GM21529 (cell line): Measurements from ENCODE around the gene TUBB.
"Not testable (repeated sequence)": the region's sequence is repeated elsewhere in the genome, so short reads cannot be mapped to it uniquely, and the experiment has no call there.

Experiments
- ATAC-seq: cut with Tn5 transposase; IDR thresholded peaks from one replicate; pipeline ENCODE4 v1.9.1; 2021; ENCODE audit not compliant: unreplicated experiment

Gene TUBB

DNA sequence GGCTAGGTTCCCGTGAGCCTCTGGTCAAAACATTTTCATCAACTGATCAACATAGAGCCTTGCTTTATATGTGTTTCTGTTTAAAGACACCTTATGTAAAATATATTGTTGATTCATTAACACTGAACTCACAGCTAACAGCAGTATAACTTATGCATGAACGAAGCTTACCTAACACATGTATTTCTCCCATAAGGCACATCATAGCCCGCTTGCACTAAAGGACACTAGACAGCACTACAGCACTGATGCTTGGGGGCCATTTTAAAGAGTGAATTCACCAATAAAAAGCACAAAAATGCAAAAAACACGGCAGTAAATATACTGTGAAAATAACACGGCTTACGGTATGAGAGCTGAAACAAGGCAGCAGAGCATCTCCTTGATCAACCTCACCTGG lies 18.4 kb downstream of the TUBB start:
- ATAC-seq, result no peak

DNA sequence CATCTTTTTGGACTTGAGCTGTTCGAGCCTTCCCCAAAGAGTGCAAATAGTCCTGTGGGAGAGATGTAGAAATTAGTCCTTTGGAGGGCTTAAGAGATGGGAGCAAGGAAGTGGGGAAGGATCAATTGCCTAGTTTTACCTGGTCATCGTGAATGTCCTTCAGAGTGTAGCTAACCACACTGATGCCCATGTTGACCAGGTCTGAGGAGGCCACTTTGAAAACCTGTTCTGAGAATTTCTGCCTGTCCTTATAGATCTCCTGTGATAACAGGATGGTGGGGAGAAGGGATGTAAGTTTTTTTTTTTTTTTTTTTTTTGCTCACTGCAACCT lies 20.4 kb downstream of the TUBB start:
- ATAC-seq, result no peak

DNA sequence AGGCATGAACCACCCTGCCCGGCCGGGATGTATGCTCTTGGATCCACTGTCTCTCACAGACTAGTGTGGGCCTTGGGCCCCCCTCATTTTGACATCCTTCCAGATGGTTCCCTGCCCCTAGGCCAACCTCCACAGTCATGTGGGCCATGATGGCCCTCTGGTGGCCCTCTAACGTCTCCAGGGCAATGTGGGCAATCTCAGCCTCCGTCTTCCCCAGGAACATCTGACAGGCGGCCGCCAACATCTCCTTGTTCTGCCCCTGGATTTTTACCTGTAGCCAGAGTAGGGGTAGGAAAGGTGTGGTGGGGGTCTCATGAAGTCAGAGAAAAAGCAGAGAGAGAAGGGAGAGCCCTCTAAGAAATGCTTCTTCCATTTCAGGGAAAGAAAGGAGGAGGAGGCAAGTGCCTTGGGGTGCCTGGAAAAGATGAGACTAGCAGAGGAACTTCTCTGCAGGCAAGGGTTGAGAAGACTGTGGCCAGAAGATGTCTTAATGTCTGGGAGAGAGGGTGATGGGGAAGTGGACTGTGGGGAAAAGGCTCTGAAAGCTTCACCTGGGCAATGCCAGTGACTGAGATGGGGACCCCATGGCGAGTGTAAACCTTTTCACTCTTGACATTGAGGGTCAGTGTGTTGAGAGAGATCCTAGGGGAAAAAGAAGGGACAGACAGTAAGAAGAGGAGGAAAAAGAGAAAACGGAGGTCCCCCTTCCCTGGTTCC lies 21.1 kb downstream of the TUBB start:
- no peak for ATAC-seq

DNA sequence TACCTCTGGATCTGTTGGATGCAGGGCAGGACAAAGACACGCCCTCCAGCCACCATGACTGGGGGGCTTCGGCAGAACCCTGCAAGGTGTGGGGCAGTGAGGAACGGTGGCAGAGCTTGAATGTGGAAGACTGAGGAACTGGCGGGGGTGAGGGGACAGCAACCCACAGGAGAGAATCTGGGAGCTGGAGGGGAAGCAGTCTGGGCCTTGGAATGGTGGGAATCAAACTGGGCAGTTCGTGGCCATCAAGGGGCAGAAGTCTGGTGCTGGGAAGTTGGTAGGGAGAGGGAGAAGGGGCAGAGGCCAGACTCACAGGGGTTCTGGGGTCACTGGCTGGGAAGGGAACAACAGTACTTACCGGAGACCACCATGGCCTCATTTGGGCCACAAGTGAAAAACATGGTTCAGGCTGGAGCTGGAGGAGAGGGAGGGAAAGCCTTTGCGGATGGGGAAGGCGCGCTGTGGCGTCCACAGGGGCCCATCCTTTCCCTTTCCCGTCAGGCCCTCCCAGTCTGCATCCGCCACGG lies 21.7 kb downstream of the TUBB start:
- ATAC-seq, result peak; percentile 3

DNA sequence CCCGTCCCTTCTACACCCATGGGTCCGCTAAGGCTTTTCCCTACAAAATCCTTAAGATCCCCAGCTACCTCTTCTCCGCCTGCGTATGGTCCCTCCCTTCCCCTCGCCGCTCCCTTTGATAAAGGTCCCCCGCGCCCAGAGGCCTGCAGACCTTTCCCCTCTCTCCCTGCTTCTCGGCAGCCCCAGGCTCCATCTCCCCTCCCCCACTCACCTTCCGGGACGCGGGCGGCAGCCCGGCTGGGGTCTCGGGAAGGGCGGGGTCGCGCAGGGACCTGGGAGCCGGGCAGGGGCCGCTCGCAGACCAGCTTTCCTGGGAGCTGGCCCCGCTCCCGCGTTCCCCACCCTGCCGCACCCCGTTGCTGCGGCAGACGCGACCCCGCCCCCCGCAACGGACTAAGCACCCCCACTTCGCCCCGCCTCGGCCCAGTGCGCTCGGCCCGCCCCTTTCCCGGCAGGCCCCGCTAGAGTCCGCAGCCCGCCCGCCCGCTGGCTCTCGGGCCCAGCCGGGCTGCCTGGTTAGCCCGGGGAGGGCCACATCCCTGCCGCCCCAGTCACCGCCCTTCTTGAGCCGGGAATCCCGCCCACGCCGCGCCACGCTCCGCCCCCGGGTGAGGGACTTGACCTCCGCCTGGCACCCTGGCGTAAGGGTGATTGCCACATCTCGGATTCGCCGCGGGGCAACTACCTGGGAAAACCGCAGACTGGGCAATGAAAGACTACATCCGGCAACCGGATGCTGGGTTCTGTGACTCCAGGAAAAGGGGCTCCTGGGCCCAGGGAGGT lies 22.4 kb downstream of the TUBB start, which contains the start of gene FLOT1:
Gene FLOT1 (minus strand): TSS at position 372 of the 783 bp plus-strand sequence. CDS start 498 bp downstream, outside the sequence.
- ATAC-seq, result peak; percentile 74

DNA sequence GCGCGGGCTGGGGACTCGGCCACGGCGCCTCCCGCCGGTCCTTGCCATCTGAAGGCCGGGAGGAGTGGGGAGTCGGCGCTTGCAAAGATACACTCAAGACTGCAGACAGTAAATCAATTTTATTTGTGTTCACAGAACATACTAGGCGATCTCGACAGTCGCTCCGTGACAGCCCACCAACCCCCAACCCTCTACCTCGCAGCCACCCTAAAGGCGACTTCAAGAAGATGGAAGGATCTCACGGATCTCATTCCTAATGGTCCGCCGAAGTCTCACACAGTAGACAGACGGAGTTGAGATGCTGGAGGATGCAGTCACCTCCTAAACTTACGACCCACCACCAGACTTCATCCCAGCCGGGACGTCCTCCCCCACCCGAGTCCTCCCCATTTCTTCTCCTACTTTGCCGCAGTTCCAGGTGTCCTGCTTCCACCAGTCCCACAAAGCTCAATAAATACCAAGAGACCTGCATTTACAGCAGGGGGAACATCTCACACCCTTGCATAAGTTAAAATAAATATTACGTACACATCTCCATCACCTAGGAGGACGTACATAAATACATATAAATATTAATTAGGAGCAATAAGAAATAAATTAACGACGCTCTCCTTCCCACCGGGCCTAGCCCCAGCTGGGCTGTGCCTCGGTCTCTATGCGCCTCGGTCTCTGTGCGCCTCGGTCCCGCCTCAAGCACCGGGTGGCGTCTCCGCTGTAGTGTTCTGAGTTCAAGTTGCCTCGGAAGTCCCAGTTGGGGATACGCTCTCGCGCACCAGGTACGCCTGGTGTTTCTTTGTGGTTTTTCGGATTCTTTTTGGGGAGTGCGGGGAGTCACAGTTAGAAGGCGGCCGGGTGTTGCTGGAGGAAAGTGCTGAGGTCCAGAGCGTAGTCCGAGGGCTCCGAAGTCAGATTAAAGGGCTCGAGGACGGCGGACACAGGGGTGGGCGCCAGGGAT lies 23.2 kb downstream of the TUBB start:
- ATAC-seq, result no peak

DNA sequence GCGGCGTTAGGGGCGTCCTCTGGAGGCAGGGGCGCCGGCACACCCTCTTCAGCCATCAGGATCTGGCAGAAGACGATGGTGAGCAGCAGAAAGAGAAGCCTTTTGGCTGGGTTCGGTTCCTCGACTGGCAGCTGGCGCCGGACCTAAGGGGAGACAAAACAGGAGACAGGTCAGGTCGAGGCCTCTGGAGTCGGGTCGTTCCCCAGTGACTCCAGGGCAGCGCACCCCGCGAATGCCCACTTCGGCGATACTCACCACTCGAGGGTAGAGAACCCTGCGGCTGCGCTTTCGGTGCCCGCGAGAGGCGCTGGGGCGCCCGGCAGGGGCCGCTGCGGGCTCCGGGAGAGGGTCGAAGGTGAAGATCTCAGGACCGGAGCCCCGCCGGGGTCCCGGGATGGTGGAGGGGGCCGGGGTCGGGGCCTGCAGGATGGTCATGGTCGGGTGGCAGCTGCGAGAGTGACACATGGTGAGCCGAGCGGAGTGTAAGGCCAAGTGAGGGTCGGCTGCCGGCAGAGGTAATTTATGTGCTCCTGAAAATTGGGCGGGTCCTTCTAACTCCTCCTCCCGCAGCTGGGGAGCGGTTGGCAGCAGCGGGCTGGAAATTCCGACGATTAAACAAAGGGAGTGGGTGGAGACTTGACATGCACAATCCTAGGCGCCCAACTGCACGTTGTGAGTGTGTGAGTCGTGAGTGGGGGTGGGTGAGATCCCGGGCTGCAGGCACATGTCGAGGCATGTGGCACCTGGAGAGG lies 24.1 kb downstream of the TUBB start, which contains the start of gene IER3:
Gene IER3 (minus strand): TSS at position 494 of the 752 bp plus-strand sequence. CDS start 29 bp downstream, at position 465.
- peak; percentile 32 for ATAC-seq

DNA sequence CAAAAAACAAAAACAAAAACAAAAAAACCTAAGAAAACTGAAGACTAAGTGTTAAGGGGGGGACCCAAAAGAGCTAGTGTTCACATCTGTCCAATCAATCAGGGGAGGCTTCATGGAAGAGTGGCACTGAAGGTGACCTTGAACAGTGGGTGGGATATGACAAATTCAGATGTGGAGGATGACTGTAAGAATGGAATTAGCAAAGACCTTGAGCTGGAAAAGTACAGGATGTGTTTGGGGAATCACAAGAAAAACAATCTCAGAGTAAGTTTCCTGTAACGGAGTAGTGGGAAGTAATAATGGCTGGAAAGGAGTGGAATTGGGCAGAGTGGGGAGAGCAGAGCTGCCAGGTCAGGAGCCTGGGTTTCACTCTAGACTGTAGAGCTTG lies 27.1 kb downstream of the TUBB start:
- ATAC-seq, result no peak

DNA sequence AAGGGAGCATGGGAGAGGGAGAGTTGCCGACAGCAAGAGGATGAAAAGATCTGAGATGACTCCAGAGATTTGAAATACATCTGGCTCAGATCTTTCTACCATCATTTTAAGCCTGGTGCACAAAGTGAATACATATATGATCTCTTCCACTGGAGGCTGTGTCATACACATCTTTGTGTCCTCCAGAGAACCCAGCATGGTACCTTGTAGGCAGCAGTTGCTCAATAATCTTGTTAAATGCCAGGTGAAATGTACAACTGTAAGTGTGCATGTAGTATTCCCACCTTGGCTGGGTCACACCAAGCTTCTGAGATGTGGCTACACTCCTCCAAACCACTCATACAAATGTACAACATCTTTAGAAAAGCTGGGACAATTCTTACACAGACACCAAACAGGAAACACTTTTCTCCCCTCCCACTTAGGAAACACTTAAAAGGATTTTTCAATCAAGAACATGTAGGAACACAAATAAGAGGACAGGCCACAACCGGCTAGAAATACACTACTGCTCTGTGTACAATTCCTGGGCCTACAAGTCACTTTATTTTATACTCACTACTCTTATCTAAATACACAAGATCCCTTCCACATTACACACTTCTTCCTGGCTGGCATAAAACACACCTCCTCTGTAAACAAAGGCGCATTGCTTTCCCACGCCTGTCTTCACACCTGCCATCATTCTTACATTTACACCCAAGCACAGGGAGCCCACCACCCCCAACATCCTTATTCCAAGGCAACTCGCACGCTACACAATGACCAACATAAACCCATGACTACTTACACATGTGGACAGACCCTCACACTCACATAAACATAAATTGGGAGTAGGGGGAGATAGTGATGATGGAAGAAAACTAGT lies 28.0 kb downstream of the TUBB start:
- ATAC-seq, result no peak

DNA sequence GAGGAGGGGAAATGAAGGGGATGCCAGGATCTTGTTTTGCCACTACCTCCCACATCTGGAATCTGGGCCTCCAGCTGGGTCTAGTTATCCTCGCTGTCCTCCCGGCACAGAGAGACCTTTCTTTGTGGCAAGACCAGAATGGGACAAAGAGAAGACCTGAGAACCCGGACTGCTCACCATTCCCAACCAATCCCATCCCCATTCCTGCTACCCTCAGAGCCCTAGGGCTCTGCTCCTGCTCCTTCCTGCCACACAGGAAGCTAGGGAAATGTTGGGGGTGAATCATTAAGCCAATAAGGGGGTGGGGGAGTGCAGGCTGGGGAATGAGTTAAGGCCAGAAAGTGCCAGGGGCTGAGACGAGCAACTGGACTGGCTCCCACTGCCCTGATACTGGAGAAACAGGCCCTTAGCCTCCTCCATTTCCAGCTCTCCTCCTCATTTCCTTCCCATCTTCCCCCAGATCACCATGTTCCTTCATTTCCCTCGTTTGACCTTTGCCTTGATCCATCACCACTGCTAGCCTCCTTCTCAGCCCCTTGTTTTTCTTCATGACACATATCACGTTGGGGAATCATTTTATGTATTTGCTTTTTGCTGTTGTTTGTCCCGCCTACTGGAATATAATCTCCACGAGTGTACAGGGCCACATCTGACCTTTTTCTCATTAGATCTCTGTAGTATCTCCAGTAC lies 28.8 kb downstream of the TUBB start:
- no peak for ATAC-seq

DNA sequence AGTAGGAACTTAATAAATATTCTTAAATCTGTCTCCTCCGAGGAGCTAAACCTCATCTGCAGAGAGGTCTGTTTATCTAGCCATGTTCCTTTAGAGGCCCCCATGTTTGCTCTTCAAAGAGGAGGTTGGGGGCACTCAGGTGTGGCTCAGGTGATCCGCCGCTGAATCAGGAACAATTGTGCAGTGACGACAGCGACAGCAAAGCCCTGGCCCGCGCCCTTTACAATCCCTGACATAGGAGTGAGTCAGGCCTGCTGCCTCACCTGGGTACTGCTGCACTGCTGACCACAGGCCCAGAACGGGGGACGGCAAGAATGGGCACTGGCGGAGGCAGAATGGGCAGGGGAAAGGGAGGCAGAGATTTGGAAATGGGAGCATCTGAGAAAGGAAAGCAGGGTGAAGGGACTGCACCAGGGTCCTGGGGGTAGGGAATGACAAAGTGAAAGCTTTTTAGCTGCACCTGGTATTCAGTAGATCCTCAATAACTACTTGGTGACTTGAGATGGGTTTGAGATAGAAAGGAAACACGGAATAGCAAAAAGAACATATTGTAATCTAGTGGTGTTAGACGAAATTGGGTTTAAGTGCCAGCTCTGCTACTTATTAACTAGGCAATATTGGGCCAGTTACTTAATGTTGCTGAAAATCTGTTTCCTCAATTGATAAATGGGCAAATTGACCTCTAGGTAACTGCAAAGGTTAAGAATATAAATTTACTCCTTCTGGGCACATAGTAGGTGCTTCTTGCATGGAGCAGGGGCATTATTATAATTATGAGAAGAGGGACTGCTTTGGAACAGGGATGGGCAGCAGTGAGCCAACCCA lies 29.6 kb downstream of the TUBB start:
- no peak for ATAC-seq

DNA sequence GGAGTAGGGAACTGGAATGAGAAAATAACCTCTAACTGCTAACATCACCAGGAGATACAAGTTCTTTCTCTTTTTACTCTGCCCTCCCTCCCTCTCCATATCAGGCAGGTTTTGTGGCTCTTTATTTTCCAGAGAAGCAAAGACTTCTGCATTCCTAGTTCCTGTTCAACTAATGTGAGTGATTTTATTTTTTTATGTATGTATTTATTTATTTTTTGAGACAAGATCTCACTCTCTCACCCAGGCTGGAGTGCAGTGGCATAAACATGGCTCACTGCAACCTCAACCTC lies 30.2 kb downstream of the TUBB start:
- no peak for ATAC-seq

DNA sequence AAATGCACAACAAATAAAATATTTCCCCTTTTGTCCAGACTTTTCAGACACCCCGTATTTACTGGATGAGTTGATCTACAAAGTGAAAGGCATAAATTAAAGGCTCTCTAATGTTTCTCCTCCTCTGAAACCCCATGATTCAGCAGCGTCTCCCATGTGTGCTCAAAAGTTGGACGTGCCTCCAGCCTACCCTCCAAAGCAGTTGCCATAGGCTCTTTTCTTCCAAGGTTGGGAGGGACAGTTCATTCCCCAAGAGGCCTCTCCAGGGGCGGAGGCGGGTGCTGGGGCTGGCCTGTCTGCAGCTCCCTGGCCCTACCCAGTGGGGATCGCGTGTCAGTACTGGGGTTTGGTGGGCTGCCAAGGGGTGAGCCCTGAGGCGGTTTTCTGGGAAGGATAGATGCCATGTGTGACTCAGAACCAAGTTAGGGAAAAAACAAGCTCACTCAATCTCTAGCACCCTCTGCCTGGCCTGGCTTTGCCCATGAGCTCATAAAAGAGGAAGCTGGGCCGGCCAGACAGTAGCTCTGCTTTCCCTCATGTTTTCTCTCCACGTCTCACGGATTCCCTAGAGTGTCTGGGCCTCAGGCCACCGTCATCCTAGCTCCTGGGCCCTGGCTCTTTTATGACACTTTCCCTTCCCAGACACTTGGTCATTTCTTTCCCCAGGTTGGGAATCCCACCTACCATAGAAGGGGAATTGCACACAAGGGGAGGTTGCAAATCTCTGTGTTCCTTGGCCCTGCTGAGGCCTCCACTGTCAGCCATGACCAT lies 32.2 kb downstream of the TUBB start:
- ATAC-seq, result no peak

DNA sequence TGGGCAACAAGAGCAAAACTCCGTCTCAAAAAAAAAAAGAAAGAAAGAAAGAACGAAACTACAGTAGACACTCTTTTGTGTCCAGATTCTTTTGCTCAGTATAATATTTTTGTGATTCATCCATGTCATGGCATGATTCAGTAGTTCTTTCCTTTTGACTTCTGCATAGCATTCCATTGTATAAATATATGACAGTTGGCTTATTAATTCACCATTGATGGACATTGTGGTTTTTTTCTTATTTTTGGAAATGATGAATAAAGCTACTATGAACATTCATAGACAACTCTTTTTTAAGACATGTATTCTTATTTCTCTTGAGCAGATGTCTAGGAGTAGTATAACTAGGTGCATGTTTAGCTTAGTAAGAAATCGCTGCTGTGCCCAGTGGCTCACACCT lies 34.5 kb downstream of the TUBB start:
- no peak for ATAC-seq

DNA sequence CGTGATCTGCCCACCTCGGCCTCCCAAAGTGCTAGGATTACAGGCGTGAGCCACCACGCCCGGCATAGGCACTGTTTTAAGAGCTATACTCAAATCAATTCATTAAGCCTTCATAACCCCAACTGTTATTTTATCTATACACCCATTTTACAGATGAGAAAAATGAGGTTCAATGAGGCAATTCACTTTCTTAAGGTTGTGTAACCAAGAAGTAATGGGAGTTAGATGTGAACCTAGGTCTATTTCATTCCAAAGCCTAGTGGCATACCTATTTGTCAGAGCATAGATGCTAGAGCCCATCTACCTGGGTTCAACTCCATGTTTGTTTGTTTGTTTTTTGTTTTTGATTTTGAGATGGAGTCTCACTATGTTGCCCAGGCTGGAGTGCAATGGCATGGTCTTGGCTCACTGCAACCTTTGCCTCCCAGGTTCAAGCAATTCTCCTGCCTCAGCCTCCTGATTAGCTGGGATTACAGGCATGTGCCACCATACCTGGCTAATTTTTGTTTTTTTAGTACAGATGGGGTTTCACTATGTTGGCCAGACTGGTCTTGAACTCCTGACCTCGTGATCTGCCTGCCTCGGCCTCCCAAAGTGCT lies 36.4 kb downstream of the TUBB start:
- ATAC-seq, result not testable (repeated sequence)

DNA sequence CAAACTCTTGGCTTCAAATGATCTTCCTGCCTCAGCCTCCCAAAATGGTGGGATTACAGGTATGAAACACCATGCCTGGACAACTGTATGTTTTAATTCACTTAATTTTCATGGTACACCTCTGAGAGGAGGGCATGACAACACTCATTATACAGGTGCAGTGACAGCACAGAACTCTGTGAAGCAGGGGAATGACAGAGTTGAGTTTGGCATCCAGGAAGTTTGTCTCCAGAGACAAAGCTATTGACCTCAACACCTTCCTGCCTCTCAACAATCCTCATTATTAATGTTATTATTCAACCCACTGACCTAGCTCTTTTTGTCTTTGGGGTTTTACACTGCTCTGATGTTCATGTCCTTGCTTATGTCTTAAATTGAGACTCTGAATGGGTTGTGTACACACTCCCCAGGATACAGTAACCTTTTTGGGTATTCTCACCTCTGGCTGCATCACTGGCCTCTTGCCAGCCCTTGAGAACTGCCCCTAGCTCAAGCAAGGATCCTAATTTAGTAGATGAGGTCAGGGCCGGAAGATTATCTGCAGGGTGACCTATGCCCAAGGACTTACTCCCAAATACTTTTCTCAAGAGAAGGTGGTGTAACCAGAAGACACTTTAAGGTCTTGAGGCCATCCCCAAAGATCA lies 37.2 kb downstream of the TUBB start:
- no peak for ATAC-seq
